ENCODE results near the gene ITPR1. TPM values are rescaled to one million over a fixed set of nuclear protein-coding genes. Genes with fewer than 3 reads are reported as not detected.

ITPR1 gene
- polyA plus RNA-seq, 1 donor from 2014 or later: 2.1 TPM

DNA sequence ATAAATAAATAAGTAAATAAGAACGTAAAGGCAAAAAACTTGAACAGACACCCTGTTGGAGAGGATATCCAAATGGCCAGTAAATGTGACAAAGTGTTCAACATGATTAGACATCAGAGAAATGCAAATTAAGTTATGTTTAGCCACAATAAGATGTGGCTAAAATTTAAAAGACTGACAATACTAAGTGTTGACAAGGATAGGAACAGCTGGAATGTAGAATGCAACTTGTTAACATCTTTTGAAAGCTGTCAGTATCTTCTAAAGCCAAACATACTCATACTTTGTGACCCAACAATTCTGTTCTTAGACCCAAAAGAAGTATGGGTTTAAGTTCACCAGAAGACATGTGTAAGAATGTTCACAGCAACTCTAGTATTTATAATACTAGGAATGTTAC is 197.1 kb downstream of the ITPR1 start:
- Histone ChIP-seq H3K36me3 (ENCODE audit: insufficient read depth, low read length) (no peaks in the 10 kb centered on the region), H3K9ac (ENCODE audit: low read length) (no peak overlapping the region), H3K4me2 (ENCODE audit: low read length) (no peak overlapping the region), H3K27me3 (ENCODE audit: insufficient read depth, low read depth, low read length) (no peaks in the 10 kb centered on the region), H3K9me2 (ENCODE audit: insufficient read depth, low read length) (no peaks in the 10 kb centered on the region), H3F3A (ENCODE audit: insufficient read depth, low read length, poor library complexity, severe bottlenecking) (no peaks in the 10 kb centered on the region), H3K4me3 (ENCODE audit: low read length) (no peak overlapping the region), H3K79me2 (replicated peaks; ENCODE audit: insufficient read depth, low read length) (no peaks in the 10 kb centered on the region), H2AFZ (ENCODE audit: low read depth, low read length) (no peak overlapping the region), H4K20me1 (ENCODE audit: insufficient read depth) (no peaks in the 10 kb centered on the region), H3K9me3 (ENCODE audit: low read length) (no peaks in the 10 kb centered on the region), H3K27ac (ENCODE audit: low read length) (no peak overlapping the region)
- TF ChIP-seq RAD21 (conservative IDR thresholded peaks at IDR 0.05): no peak
- no peak for TF ChIP-seq EP300 (conservative IDR thresholded peaks at IDR 0.05; ENCODE audit: poor library complexity, severe bottlenecking)
- TF ChIP-seq EZH2 (IDR thresholded peaks at IDR 0.05; ENCODE audit: borderline replicate concordance, insufficient read depth, low read length, poor library complexity, severe bottlenecking): no peak
- TF ChIP-seq POLR2AphosphoS5 (IDR thresholded peaks at IDR 0.05): no peak
- TF ChIP-seq, protein P1, sequence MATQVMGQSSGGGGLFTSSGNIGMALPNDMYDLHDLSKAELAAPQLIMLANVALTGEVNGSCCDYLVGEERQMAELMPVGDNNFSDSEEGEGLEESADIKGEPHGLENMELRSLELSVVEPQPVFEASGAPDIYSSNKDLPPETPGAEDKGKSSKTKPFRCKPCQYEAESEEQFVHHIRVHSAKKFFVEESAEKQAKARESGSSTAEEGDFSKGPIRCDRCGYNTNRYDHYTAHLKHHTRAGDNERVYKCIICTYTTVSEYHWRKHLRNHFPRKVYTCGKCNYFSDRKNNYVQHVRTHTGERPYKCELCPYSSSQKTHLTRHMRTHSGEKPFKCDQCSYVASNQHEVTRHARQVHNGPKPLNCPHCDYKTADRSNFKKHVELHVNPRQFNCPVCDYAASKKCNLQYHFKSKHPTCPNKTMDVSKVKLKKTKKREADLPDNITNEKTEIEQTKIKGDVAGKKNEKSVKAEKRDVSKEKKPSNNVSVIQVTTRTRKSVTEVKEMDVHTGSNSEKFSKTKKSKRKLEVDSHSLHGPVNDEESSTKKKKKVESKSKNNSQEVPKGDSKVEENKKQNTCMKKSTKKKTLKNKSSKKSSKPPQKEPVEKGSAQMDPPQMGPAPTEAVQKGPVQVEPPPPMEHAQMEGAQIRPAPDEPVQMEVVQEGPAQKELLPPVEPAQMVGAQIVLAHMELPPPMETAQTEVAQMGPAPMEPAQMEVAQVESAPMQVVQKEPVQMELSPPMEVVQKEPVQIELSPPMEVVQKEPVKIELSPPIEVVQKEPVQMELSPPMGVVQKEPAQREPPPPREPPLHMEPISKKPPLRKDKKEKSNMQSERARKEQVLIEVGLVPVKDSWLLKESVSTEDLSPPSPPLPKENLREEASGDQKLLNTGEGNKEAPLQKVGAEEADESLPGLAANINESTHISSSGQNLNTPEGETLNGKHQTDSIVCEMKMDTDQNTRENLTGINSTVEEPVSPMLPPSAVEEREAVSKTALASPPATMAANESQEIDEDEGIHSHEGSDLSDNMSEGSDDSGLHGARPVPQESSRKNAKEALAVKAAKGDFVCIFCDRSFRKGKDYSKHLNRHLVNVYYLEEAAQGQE (IDR thresholded peaks at IDR 0.05; ENCODE audit: borderline replicate concordance): no peak
- no peak for TF ChIP-seq TAF1 (IDR thresholded peaks at IDR 0.05; ENCODE audit: low read depth)
- no peak for TF ChIP-seq MXI1 (conservative IDR thresholded peaks at IDR 0.05; ENCODE audit: poor library complexity, severe bottlenecking)
- TF ChIP-seq, protein P2, sequence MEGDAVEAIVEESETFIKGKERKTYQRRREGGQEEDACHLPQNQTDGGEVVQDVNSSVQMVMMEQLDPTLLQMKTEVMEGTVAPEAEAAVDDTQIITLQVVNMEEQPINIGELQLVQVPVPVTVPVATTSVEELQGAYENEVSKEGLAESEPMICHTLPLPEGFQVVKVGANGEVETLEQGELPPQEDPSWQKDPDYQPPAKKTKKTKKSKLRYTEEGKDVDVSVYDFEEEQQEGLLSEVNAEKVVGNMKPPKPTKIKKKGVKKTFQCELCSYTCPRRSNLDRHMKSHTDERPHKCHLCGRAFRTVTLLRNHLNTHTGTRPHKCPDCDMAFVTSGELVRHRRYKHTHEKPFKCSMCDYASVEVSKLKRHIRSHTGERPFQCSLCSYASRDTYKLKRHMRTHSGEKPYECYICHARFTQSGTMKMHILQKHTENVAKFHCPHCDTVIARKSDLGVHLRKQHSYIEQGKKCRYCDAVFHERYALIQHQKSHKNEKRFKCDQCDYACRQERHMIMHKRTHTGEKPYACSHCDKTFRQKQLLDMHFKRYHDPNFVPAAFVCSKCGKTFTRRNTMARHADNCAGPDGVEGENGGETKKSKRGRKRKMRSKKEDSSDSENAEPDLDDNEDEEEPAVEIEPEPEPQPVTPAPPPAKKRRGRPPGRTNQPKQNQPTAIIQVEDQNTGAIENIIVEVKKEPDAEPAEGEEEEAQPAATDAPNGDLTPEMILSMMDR (IDR thresholded peaks at IDR 0.05; ENCODE audit: poor library complexity, severe bottlenecking): no peak
- no peak for TF ChIP-seq SMC3 (conservative IDR thresholded peaks at IDR 0.05; ENCODE audit: poor library complexity)

DNA sequence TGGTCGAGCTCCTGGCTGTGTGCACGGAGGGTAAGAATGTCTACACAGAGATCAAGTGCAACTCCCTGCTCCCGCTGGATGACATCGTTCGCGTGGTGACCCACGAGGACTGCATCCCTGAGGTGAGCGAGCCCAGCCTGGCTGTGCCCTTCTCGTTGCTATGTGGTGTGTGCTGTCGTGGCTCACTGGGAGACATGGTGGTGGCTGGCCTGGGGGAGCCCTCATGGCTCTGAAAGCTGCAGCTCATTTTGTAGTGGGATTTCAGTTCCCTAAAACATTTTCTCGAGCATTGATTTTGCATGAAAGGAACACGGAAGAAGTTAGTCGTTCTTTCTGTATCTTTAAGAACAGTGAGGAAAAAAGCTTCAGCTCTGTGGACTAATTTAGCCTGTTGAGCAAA is 200.5 kb downstream of the ITPR1 start:
- Histone ChIP-seq H4K20me1 (ENCODE audit: insufficient read depth) (no peaks in the 10 kb centered on the region), H3K27ac (ENCODE audit: low read length) (no peak overlapping the region), H3K27me3 (ENCODE audit: insufficient read depth, low read depth, low read length) (no peaks in the 10 kb centered on the region), H3K4me2 (ENCODE audit: low read length) (no peak overlapping the region), H3K36me3 (ENCODE audit: insufficient read depth, low read length) (no peaks in the 10 kb centered on the region), H3K79me2 (replicated peaks; ENCODE audit: insufficient read depth, low read length) (no peaks in the 10 kb centered on the region), H3F3A (ENCODE audit: insufficient read depth, low read length, poor library complexity, severe bottlenecking) (no peaks in the 10 kb centered on the region), H3K9me3 (ENCODE audit: low read length) (no peaks in the 10 kb centered on the region), H3K4me3 (ENCODE audit: low read length) (no peak overlapping the region), H2AFZ (ENCODE audit: low read depth, low read length) (no peak overlapping the region), H3K9ac (ENCODE audit: low read length) (no peak overlapping the region), H3K9me2 (ENCODE audit: insufficient read depth, low read length) (no peaks in the 10 kb centered on the region)
- TF ChIP-seq EP300 (conservative IDR thresholded peaks at IDR 0.05; ENCODE audit: poor library complexity, severe bottlenecking): no peak
- TF ChIP-seq, protein P2 (IDR thresholded peaks at IDR 0.05; ENCODE audit: poor library complexity, severe bottlenecking): no peak
- TF ChIP-seq MXI1 (conservative IDR thresholded peaks at IDR 0.05; ENCODE audit: poor library complexity, severe bottlenecking): no peak
- TF ChIP-seq TAF1 (IDR thresholded peaks at IDR 0.05; ENCODE audit: low read depth): no peak
- no peak for TF ChIP-seq POLR2AphosphoS5 (IDR thresholded peaks at IDR 0.05)
- TF ChIP-seq RAD21 (conservative IDR thresholded peaks at IDR 0.05): no peak
- TF ChIP-seq SMC3 (conservative IDR thresholded peaks at IDR 0.05; ENCODE audit: poor library complexity): no peak
- TF ChIP-seq EZH2 (IDR thresholded peaks at IDR 0.05; ENCODE audit: borderline replicate concordance, insufficient read depth, low read length, poor library complexity, severe bottlenecking): no peak
- TF ChIP-seq, protein P1 (IDR thresholded peaks at IDR 0.05; ENCODE audit: borderline replicate concordance): no peak

Measured in neural cell (in vitro differentiated cells).